ENCODE measurements around the gene ARHGAP42. TPM values are rescaled to one million over a fixed set of nuclear protein-coding genes. Genes with fewer than 3 reads are reported as not detected.

ARHGAP42 gene
- total RNA-seq, 1 experiment from 2014 or later = 7.1 TPM

GRCh38 chr11:100810146-100810545 is 123.1 kb downstream of the ARHGAP42 start:
- no peaks in the 10 kb centered on the region for H3K4me1 ChIP-seq (ENCODE audit: control insufficient read depth, insufficient read depth, low read length)
- no TSS peak for BruUV-seq (replicated peaks)
- CTCF ChIA-PET = no interaction called here
- POLR2A ChIA-PET = no interaction called here
- H3K27ac ChIP-seq (ENCODE audit: low read length) = no peak overlapping the region
- DNase-seq (ENCODE audit: low read depth, low spot score) (no peak), ATAC-seq (no peak)
- TF ChIP-seq SIN3A (IDR thresholded peaks at IDR 0.05; ENCODE audit: borderline replicate concordance, insufficient read depth, low read depth, low read length) (no peak), CTCF (IDR thresholded peaks at IDR 0.05) (no peak), POLR2AphosphoS5 (IDR thresholded peaks at IDR 0.05; ENCODE audit: low read depth, low read length) (no peak), REST (IDR thresholded peaks at IDR 0.05; ENCODE audit: insufficient read depth in 1 of 2, low read depth in 2 of 2, low read length in 1 of 2) (no peak), TCF7L2 (IDR thresholded peaks at IDR 0.05; ENCODE audit: low read depth, low read length) (no peak)
- no peaks in the 10 kb centered on the region for H3K36me3 ChIP-seq (ENCODE audit: control insufficient read depth, insufficient read depth, low read length)
- in situ Hi-C loops (cut with HindIII; ENCODE audit: low pct_unique_long_range_greater_than_20kb, low sequenced_read_pairs) = no loop called here
- no peak overlapping the region for H3K4me3 ChIP-seq (ENCODE audit: low read depth in 2 of 2, low read length in 2 of 2)
- no peaks in the 10 kb centered on the region for H3K27me3 ChIP-seq (ENCODE audit: control insufficient read depth, insufficient read depth, low read length)
- no peaks in the 10 kb centered on the region for H3K9me3 ChIP-seq (ENCODE audit: control insufficient read depth, insufficient read depth, low read depth, low read length)
- intact Hi-C loops (cut with micrococcal nuclease; ENCODE audit: unreplicated experiment) = no loop called here

GRCh38 chr11:100810666-100811065 is 123.6 kb downstream of the ARHGAP42 start:
- POLR2A ChIA-PET = no interaction called here
- intact Hi-C loops (cut with micrococcal nuclease; ENCODE audit: unreplicated experiment) = no loop called here
- Histone ChIP-seq H3K4me3 (ENCODE audit: low read depth in 2 of 2, low read length in 2 of 2) (no peak overlapping the region), H3K27me3 (ENCODE audit: control insufficient read depth, insufficient read depth, low read length) (no peaks in the 10 kb centered on the region), H3K9me3 (ENCODE audit: control insufficient read depth, insufficient read depth, low read depth, low read length) (no peaks in the 10 kb centered on the region), H3K36me3 (ENCODE audit: control insufficient read depth, insufficient read depth, low read length) (no peaks in the 10 kb centered on the region), H3K4me1 (ENCODE audit: control insufficient read depth, insufficient read depth, low read length) (no peaks in the 10 kb centered on the region), H3K27ac (ENCODE audit: low read length) (no peak overlapping the region)
- DNase-seq (ENCODE audit: low read depth, low spot score) = no peak
- in situ Hi-C loops (cut with HindIII; ENCODE audit: low pct_unique_long_range_greater_than_20kb, low sequenced_read_pairs) = no loop called here
- BruUV-seq (replicated peaks) = no TSS peak
- CTCF ChIA-PET = no interaction called here
- ATAC-seq = no peak
- TF ChIP-seq POLR2AphosphoS5 (IDR thresholded peaks at IDR 0.05; ENCODE audit: low read depth, low read length) (no peak), TCF7L2 (IDR thresholded peaks at IDR 0.05; ENCODE audit: low read depth, low read length) (no peak), SIN3A (IDR thresholded peaks at IDR 0.05; ENCODE audit: borderline replicate concordance, insufficient read depth, low read depth, low read length) (no peak), CTCF (IDR thresholded peaks at IDR 0.05) (no peak), REST (IDR thresholded peaks at IDR 0.05; ENCODE audit: insufficient read depth in 1 of 2, low read depth in 2 of 2, low read length in 1 of 2) (no peak)

Data from Panc1 (cell line).